Liver (tissue), 9 donors: Measurements from ENCODE around the gene RRM2. TPM values are rescaled to one million over a fixed set of nuclear protein-coding genes. Genes with fewer than 3 reads are reported as not detected.

Source experiments
- DNase-seq: peaks from one replicate; pipeline ENCODE4 v3.0.0-alpha.2; 2017; ENCODE audit warnings: low spot score
- H3K27ac ChIP-seq, 2 donors: one replicate each; pipeline ENCODE4 v1.7.0; 2013; ENCODE audit warnings: inconsistent platforms in 2 of 2, low read length in 2 of 2, control low read depth in 1 of 2, low read depth in 1 of 2, mild to moderate bottlenecking in 1 of 2
- H3K27me3 ChIP-seq, 4 donors: one replicate each; pipeline versions ENCODE4 v1.6.1 to v1.7.0; 2013; ENCODE audit warnings: low read length in 3 of 4, inconsistent platforms in 1 of 4, mild to moderate bottlenecking in 1 of 4, moderate library complexity in 1 of 4; ENCODE audit not compliant: control insufficient read depth in 4 of 4, insufficient read depth in 4 of 4
- H3K36me3 ChIP-seq, 4 donors: one replicate each; pipeline versions ENCODE4 v1.6.1 to v1.7.0; 2013; ENCODE audit warnings: low read length in 3 of 4, mild to moderate bottlenecking in 3 of 4, low read depth in 1 of 4, moderate library complexity in 1 of 4; ENCODE audit not compliant: control insufficient read depth in 4 of 4, insufficient read depth in 3 of 4
- H3K4me1 ChIP-seq, 4 donors: one replicate each; pipeline versions ENCODE4 v1.6.1 to v1.7.0; 2013; ENCODE audit warnings: low read length in 3 of 4, mild to moderate bottlenecking in 3 of 4, moderate library complexity in 1 of 4; ENCODE audit not compliant: control insufficient read depth in 4 of 4, insufficient read depth in 4 of 4
- H3K4me3 ChIP-seq, 3 donors: one replicate each; pipeline versions ENCODE4 v1.6.1 to v1.7.0; 2013; ENCODE audit warnings: low read length in 3 of 3, control low read depth in 1 of 3, low read depth in 1 of 3, mild to moderate bottlenecking in 1 of 3
- H3K9ac ChIP-seq, 2 donors: one replicate each; pipeline ENCODE4 v1.7.0; 2013; ENCODE audit warnings: low read length in 2 of 2, mild to moderate bottlenecking in 2 of 2, moderate library complexity in 2 of 2, control low read depth in 1 of 2, low read depth in 1 of 2
- H3K9me3 ChIP-seq, 4 donors: one replicate each; pipeline versions ENCODE4 v1.6.1 to v1.7.0; 2013; ENCODE audit warnings: low read length in 3 of 4; ENCODE audit not compliant: control insufficient read depth in 4 of 4
- ATF3 ChIP-seq: IDR thresholded peaks from 2 replicates; pipeline ENCODE4 v1.6.1; 2016; ENCODE audit warnings: antibody characterized with exemption
- CTCF ChIP-seq: fragments of 150-350 bp; IDR thresholded peaks from 2 replicates; pipeline ENCODE4 v1.5.1; 2017; ENCODE audit warnings: improper control_type of control experiment, low read depth, low read length; ENCODE audit not compliant: missing input control
- EGR1 ChIP-seq, 2 donors: IDR thresholded peaks; 2 replicates each; pipeline ENCODE4 v1.6.1; 2016 to 2018; ENCODE audit warnings: antibody characterized with exemption in 2 of 2, low read depth in 2 of 2
- FOXA1 ChIP-seq: IDR thresholded peaks from 2 replicates; pipeline ENCODE4 v1.6.1; 2016; ENCODE audit warnings: antibody characterized with exemption
- FOXA2 ChIP-seq: IDR thresholded peaks from 2 replicates; pipeline ENCODE4 v1.6.1; 2016; ENCODE audit warnings: antibody characterized with exemption
- HNF4A ChIP-seq, 2 donors: conservative IDR thresholded peaks; 2 replicates each; pipeline ENCODE4 v1.6.1; 2016; ENCODE audit warnings: antibody characterized with exemption in 2 of 2, mild to moderate bottlenecking in 2 of 2
- HNF4G ChIP-seq: IDR thresholded peaks from 2 replicates; pipeline ENCODE4 v1.6.1; 2016; ENCODE audit warnings: antibody characterized with exemption
- JUND ChIP-seq, 2 donors: IDR thresholded peaks; 2 replicates each; pipeline ENCODE4 v1.6.1; 2016; ENCODE audit warnings: antibody characterized with exemption in 2 of 2
- NR2F2 ChIP-seq: IDR thresholded peaks from 2 replicates; pipeline ENCODE4 v1.6.1; 2016; ENCODE audit warnings: antibody characterized with exemption
- REST ChIP-seq: IDR thresholded peaks from 2 replicates; pipeline ENCODE4 v1.6.1; 2016; ENCODE audit warnings: antibody characterized with exemption, mild to moderate bottlenecking
- RXRA ChIP-seq, 2 donors: IDR thresholded peaks; 2 replicates each; pipeline ENCODE4 v1.6.1; 2017 to 2018; ENCODE audit warnings: antibody characterized with exemption in 2 of 2, mild to moderate bottlenecking in 1 of 2
- SP1 ChIP-seq: IDR thresholded peaks from 2 replicates; pipeline ENCODE4 v1.6.1; 2018; ENCODE audit warnings: antibody characterized with exemption, mild to moderate bottlenecking
- TAF1 ChIP-seq: conservative IDR thresholded peaks from 2 replicates; pipeline ENCODE4 v1.6.1; 2016; ENCODE audit warnings: antibody characterized with exemption, mild to moderate bottlenecking
- WGBS: extraction: QIAGEN DNeasy Blood & Tissue Kit; methylation state at CpG from one replicate; pipeline ENCODE4 v1.1.7; 2013; 5-methylcytosine and 5-hydroxymethylcytosine counted together
- polyA plus RNA-seq, 2 donors: library from polyadenylated mRNA; stranded (reverse) in 1 of 2; unstranded in 1 of 2; fragments of 200-250 nt in 1 of 2; fragments of >200 nt in 1 of 2; fragmentation: Nextera tagmentation in 1 of 2; extraction: Ambion mirVana in 1 of 2; gene quantifications; one replicate each; pipeline versions ENCODE4 v1.2.1 to v1.2.3, GENCODE V29; 2013 to 2015
- total RNA-seq, 2 donors: library from RNA; depleted of rRNA; stranded (reverse); fragments of >200 nt; gene quantifications; one replicate each; pipeline ENCODE4 v1.2.3, GENCODE V29; 2014
- TF ChIP-seq, protein P1 (sequence below): IDR thresholded peaks from 2 replicates; pipeline ENCODE4 v1.6.1; 2016; ENCODE audit warnings: antibody characterized with exemption
- TF ChIP-seq, protein P2 (sequence below): IDR thresholded peaks from 2 replicates; pipeline ENCODE4 v1.6.1; 2016; ENCODE audit warnings: antibody characterized with exemption
- donor health status: healthy.
- donor health status: healthy.
- donor health status: healthy.
- donor health status: healthy.
- donor health status: healthy.

The RRM2 gene
- total and polyA plus RNA-seq, 4 donors: 3.9 to 124 (median 18.5) TPM

DNA sequence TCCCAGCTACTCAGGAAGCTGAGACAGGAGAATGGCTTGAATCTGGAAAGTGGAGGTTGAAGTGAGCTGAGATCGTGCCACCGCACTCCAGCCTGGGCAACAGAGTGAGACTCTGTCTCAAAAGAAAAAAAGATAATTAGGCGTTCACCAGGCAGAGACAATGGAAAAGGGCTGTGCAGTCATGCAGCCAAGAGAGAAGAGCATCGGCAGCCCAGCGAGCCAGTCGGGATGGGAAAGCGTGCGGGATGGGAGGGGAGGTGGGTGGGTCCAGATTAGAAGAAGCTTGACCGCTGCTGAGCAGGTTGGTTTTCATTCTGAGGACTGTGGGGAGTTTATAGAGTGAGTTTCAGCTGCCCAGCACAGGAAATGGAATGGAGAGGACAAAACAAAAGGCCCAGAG is 27.4 kb upstream of the RRM2 start:
- Histone ChIP-seq H3K36me3 (no peaks in the 10 kb centered on the region), H3K27me3 (peaks cover 0 to 4% (median 2%) of the 10 kb centered on the region in 4 donors), H3K4me3 (no peak overlapping the region), H3K27ac (no peak overlapping the region), H3K4me1 (peaks cover 0 to 2% (median 0%) of the 10 kb centered on the region in 4 donors), H3K9ac (no peak overlapping the region), H3K9me3 (no peaks in the 10 kb centered on the region)
- WGBS: 93% methylated on average over 9 of the region's 9 CpGs
- no peak for DNase-seq
- no peak for TF ChIP-seq JUND (IDR thresholded peaks at IDR 0.05)
- TF ChIP-seq HNF4A (conservative IDR thresholded peaks at IDR 0.05): no peak
- TF ChIP-seq, protein P1, sequence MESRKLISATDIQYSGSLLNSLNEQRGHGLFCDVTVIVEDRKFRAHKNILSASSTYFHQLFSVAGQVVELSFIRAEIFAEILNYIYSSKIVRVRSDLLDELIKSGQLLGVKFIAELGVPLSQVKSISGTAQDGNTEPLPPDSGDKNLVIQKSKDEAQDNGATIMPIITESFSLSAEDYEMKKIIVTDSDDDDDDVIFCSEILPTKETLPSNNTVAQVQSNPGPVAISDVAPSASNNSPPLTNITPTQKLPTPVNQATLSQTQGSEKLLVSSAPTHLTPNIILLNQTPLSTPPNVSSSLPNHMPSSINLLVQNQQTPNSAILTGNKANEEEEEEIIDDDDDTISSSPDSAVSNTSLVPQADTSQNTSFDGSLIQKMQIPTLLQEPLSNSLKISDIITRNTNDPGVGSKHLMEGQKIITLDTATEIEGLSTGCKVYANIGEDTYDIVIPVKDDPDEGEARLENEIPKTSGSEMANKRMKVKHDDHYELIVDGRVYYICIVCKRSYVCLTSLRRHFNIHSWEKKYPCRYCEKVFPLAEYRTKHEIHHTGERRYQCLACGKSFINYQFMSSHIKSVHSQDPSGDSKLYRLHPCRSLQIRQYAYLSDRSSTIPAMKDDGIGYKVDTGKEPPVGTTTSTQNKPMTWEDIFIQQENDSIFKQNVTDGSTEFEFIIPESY: no peak
- no peak for TF ChIP-seq HNF4G
- no peak for TF ChIP-seq TAF1
- TF ChIP-seq EGR1 (IDR thresholded peaks at IDR 0.05; ENCODE audit: low read depth in 2 of 2): no peak
- TF ChIP-seq CTCF: no peak
- no peak for TF ChIP-seq RXRA (IDR thresholded peaks at IDR 0.05)
- no peak for TF ChIP-seq FOXA1
- TF ChIP-seq NR2F2: no peak
- no peak for TF ChIP-seq SP1
- TF ChIP-seq REST: no peak
- TF ChIP-seq FOXA2: no peak
- TF ChIP-seq, protein P2, sequence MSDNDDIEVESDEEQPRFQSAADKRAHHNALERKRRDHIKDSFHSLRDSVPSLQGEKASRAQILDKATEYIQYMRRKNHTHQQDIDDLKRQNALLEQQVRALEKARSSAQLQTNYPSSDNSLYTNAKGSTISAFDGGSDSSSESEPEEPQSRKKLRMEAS: no peak

GRCh38 chr2:10096641-10097040 is 25.9 kb upstream of the RRM2 start:
- no peaks in the 10 kb centered on the region for H3K9me3 ChIP-seq
- H3K27ac ChIP-seq: no peak overlapping the region
- H3K4me3 ChIP-seq: no peak overlapping the region
- 95% methylated on average over 10 of the region's 10 CpGs for WGBS
- peaks cover 0 to 2% (median 0%) of the 10 kb centered on the region in 4 donors for H3K4me1 ChIP-seq
- H3K27me3 ChIP-seq: peaks cover 0 to 3% (median 2%) of the 10 kb centered on the region in 4 donors
- no peaks in the 10 kb centered on the region for H3K36me3 ChIP-seq
- no peak for DNase-seq
- no peak overlapping the region for H3K9ac ChIP-seq
- TF ChIP-seq TAF1 (no peak), CTCF (no peak), RXRA (IDR thresholded peaks at IDR 0.05) (no peak), ATF3 (no peak), REST (no peak), SP1 (no peak), HNF4G (no peak), NR2F2 (no peak), HNF4A (conservative IDR thresholded peaks at IDR 0.05) (no peak), JUND (IDR thresholded peaks at IDR 0.05) (no peak), FOXA2 (no peak)
- TF ChIP-seq, protein P1: no peak
